22Rv1 (cell line): ENCODE results near the gene PRUNE2.

Experiments used
- ZFX ChIP-seq: fragments of 450-650 bp; IDR thresholded peaks from 2 replicates; pipeline ENCODE4 v1.6.1; 2017; ENCODE audit warnings: antibody characterized with exemption, borderline replicate concordance
- TF ChIP-seq, protein P1 (sequence below): fragments of 450-650 bp; IDR thresholded peaks from 2 replicates; pipeline ENCODE4 v1.5.1; 2017; ENCODE audit warnings: mild to moderate bottlenecking

DNA sequence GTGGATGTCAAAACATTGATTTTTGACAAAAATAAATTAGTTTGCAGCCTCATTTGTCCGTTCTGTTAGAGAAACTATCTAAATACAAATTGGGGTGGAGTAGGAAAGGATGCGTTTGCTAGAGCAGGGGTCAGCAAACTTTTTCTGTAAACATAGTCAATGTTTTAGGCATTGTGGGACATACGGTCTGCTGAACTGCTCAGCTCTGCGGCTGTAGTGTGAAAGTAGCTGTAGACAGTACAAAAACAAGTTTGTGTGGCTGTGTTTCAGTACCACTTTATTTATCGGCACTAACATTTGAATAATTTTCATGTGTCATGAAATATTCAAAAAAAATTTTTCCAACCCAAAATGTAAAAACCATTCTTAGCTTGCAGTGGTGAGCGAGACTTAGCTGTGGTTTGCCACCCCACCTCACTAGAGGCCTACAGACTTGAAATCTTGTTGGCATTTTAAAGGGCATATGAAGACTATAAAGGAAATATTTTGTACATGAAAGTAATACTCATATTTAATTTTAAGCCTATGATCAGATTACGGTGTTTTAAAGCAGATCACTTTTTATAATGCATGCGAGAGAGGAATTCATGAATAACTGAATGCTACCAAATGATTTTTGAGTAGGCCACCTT lies 292.6 kb downstream of the PRUNE2 start:
- TF ChIP-seq, protein P1, sequence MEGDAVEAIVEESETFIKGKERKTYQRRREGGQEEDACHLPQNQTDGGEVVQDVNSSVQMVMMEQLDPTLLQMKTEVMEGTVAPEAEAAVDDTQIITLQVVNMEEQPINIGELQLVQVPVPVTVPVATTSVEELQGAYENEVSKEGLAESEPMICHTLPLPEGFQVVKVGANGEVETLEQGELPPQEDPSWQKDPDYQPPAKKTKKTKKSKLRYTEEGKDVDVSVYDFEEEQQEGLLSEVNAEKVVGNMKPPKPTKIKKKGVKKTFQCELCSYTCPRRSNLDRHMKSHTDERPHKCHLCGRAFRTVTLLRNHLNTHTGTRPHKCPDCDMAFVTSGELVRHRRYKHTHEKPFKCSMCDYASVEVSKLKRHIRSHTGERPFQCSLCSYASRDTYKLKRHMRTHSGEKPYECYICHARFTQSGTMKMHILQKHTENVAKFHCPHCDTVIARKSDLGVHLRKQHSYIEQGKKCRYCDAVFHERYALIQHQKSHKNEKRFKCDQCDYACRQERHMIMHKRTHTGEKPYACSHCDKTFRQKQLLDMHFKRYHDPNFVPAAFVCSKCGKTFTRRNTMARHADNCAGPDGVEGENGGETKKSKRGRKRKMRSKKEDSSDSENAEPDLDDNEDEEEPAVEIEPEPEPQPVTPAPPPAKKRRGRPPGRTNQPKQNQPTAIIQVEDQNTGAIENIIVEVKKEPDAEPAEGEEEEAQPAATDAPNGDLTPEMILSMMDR, result no peak
- TF ChIP-seq ZFX, result no peak
